A673 (cell line): Measurements from ENCODE around the gene KLK14.

Experiments
- EZH2 ChIP-seq: fragments of 200-600 bp; sonication (generic); IDR thresholded peaks from 2 replicates; pipeline ENCODE4 v1.6.1; 2017; ENCODE audit warnings: borderline replicate concordance, low read depth, mild to moderate bottlenecking, mixed read lengths, antibody characterized with exemption, low read length; ENCODE audit not compliant: poor library complexity, severe bottlenecking
- TF ChIP-seq, protein P1 (sequence below): fragments of 300-800, 200-600 bp; sonication (generic); conservative IDR thresholded peaks from 2 replicates; pipeline ENCODE4 v1.5.1; 2017; ENCODE audit warnings: low read depth, mild to moderate bottlenecking, antibody characterized with exemption, low read length, moderate library complexity, mixed read lengths

DNA sequence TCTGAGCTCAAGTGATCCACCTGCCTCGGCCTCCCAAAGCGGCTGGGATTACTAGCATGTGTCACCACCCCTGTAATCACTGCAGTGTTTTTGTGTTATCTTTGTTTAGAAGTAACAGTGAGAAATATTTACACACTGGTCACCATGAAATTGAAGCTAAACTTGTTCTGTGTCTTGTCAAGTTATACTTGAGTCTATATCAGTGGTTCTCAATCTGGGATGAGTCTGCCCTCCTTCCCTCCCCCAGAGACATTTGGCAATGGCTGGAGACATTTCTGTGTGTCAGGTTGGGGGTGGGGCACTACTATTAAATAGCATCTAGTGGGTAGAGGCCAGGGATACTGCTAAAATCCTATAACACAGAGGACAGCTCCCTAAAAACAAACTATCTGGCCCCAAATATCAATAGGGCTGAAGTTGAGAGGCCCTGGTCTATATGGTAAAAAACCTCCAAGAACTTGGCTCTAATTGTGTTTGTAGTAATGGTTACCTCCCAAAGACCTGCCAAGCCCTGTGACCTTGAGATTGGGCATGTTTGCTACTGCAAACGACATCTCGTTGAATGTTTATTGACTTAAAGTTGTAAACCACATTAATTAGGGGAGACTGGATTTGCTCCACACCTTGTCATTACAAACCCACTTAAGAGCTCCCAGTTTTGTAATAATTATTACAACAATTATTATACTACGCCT, 18.6 kb upstream of the KLK14 start:
- TF ChIP-seq, protein P1, sequence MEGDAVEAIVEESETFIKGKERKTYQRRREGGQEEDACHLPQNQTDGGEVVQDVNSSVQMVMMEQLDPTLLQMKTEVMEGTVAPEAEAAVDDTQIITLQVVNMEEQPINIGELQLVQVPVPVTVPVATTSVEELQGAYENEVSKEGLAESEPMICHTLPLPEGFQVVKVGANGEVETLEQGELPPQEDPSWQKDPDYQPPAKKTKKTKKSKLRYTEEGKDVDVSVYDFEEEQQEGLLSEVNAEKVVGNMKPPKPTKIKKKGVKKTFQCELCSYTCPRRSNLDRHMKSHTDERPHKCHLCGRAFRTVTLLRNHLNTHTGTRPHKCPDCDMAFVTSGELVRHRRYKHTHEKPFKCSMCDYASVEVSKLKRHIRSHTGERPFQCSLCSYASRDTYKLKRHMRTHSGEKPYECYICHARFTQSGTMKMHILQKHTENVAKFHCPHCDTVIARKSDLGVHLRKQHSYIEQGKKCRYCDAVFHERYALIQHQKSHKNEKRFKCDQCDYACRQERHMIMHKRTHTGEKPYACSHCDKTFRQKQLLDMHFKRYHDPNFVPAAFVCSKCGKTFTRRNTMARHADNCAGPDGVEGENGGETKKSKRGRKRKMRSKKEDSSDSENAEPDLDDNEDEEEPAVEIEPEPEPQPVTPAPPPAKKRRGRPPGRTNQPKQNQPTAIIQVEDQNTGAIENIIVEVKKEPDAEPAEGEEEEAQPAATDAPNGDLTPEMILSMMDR = no peak
- no peak for TF ChIP-seq EZH2
